ENCODE measurements around the gene RAD51B. TPM values are rescaled to one million over a fixed set of nuclear protein-coding genes. Genes with fewer than 3 reads are reported as not detected.

The RAD51B gene
- total RNA-seq, 1 donor from 2014 or later: 38.6 TPM

DNA sequence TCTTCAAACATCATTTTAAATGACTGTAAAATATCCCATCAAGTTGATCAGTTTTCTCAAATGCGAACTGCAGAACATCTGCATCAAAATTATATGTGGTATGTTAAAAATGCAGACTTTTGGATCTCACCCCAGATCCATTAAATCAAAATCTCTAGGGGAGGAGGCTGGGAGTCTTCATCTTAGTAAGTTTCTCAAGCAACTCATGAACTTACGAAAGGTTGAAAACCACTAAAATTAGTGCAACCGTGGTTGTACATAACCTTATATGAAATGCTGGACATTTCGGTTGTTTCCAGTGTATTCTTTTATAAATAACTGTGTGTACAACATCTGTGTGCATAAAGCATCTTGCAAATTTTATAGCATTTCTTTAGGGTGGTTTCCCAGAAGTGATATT, 934.1 kb downstream of the RAD51B start:
- no peaks in the 10 kb centered on the region for H3K36me3 ChIP-seq (ENCODE audit: control insufficient read depth in 3 of 3, insufficient read depth in 3 of 3, low read length in 3 of 3)
- no peak overlapping the region for H3K9ac ChIP-seq (ENCODE audit: low read depth in 1 of 3, low read length in 3 of 3)
- no peak overlapping the region for H3K27ac ChIP-seq (ENCODE audit: low read depth, low read length)
- no peak overlapping the region for H3K4me3 ChIP-seq (ENCODE audit: low read length in 3 of 3)
- no peaks in the 10 kb centered on the region for H3K9me3 ChIP-seq (ENCODE audit: control insufficient read depth in 3 of 3, low read length in 3 of 3)
- peaks cover 23 to 29% (median 24%) of the 10 kb centered on the region in 3 donors for H3K4me1 ChIP-seq (ENCODE audit: control insufficient read depth in 3 of 3, insufficient read depth in 3 of 3, low read length in 3 of 3)
- no peaks in the 10 kb centered on the region for H3K27me3 ChIP-seq (ENCODE audit: control insufficient read depth in 3 of 3, insufficient read depth in 3 of 3, low read length in 3 of 3)

DNA sequence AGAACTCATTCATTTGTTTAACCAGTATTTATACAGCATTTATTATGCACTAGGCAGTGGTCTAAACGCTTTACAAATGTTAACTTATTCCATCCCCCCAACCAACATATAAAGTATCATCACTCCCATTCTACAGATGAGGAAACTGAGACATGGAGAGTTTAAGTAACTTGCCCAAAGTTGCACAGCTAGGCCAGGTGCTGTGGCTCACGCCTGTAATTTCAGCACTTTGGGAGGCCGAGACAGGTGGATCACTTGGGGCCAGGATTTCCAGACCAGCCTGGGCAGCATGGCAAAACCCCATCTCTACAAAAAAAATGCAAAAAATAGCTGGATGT, 935.4 kb downstream of the RAD51B start:
- no peak overlapping the region for H3K27ac ChIP-seq (ENCODE audit: low read depth, low read length)
- H3K27me3 ChIP-seq (ENCODE audit: control insufficient read depth in 3 of 3, insufficient read depth in 3 of 3, low read length in 3 of 3): no peaks in the 10 kb centered on the region
- no peak overlapping the region for H3K4me3 ChIP-seq (ENCODE audit: low read length in 3 of 3)
- H3K9ac ChIP-seq (ENCODE audit: low read depth in 1 of 3, low read length in 3 of 3): no peak overlapping the region
- peaks cover 23 to 32% (median 24%) of the 10 kb centered on the region in 3 donors for H3K4me1 ChIP-seq (ENCODE audit: control insufficient read depth in 3 of 3, insufficient read depth in 3 of 3, low read length in 3 of 3)
- H3K9me3 ChIP-seq (ENCODE audit: control insufficient read depth in 3 of 3, low read length in 3 of 3): no peaks in the 10 kb centered on the region
- no peaks in the 10 kb centered on the region for H3K36me3 ChIP-seq (ENCODE audit: control insufficient read depth in 3 of 3, insufficient read depth in 3 of 3, low read length in 3 of 3)

DNA sequence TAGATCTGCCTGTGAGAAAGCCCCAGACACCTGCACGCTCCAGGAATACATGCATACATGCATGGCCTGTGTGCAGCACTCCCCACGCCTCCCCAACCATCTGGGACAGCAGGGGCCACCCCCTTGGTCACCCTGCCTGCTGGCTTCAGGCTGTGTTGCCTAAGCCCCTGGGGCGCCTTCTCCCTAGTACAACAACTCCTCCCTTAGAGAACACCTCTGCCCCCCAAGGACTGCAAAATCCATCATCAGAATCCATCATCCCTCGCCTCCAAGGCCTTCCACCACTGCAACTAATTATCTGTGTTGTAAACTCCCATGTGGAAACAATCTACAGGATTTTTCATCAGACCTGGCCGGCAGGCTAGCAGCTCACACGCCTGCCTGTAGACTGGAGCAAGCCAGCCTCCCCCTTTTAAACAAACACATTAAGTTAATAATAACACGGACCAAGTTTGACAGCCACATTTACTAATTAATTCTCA, 936.5 kb downstream of the RAD51B start:
- no peak overlapping the region for H3K9ac ChIP-seq (ENCODE audit: low read depth in 1 of 3, low read length in 3 of 3)
- peaks cover 23 to 32% (median 24%) of the 10 kb centered on the region in 3 donors for H3K4me1 ChIP-seq (ENCODE audit: control insufficient read depth in 3 of 3, insufficient read depth in 3 of 3, low read length in 3 of 3)
- no peaks in the 10 kb centered on the region for H3K27me3 ChIP-seq (ENCODE audit: control insufficient read depth in 3 of 3, insufficient read depth in 3 of 3, low read length in 3 of 3)
- no peak overlapping the region for H3K4me3 ChIP-seq (ENCODE audit: low read length in 3 of 3)
- no peak overlapping the region for H3K27ac ChIP-seq (ENCODE audit: low read depth, low read length)
- H3K36me3 ChIP-seq (ENCODE audit: control insufficient read depth in 3 of 3, insufficient read depth in 3 of 3, low read length in 3 of 3): no peaks in the 10 kb centered on the region
- no peaks in the 10 kb centered on the region for H3K9me3 ChIP-seq (ENCODE audit: control insufficient read depth in 3 of 3, low read length in 3 of 3)

DNA sequence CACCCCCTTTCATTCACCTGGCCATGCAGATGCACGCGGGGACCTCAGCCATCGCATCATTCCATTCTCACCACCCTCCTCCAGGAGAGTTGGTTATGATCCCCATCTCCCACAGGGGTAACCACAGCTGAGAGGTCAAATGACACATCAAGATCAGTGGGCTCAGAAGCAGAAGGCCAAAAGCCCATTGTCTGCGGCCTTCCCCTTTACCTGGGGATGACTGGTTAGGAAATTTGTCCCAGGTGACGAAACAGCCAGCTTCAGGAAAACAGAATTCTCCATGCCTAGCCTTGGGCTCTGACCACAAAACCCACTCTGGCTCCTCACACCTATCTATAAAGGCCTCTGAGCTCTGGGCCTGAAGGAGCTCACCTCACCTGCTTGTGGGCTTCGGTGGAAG, 937.2 kb downstream of the RAD51B start:
- Histone ChIP-seq H3K27ac (ENCODE audit: low read depth, low read length) (no peak overlapping the region), H3K4me1 (ENCODE audit: control insufficient read depth in 3 of 3, insufficient read depth in 3 of 3, low read length in 3 of 3) (peaks cover 23 to 32% (median 24%) of the 10 kb centered on the region in 3 donors)

DNA sequence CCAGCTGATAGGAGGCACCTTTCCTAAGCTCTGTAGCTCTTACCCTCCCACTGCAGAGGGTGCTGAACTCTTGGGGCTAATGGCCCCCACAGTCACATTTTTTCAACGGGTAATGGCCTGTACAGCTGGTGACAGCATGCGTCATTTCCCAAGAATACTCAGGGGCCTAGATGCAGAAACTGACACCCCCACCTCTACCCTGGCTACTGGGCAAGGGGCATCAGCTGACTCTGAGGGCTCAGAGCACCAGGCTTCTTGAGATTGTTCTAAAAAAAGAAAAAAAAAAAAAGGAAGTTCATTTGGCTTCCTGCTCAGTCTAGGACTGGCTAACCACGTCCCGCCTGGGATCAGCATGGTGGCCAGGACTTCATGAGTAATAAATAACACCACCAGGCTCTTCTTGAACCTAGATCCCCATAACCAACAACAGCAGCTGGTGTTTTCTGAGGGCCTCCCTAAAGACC, 938.1 kb downstream of the RAD51B start:
- Histone ChIP-seq H3K4me3 (ENCODE audit: low read length in 3 of 3) (no peak overlapping the region), H3K9me3 (ENCODE audit: control insufficient read depth in 3 of 3, low read length in 3 of 3) (no peaks in the 10 kb centered on the region), H3K4me1 (ENCODE audit: control insufficient read depth in 3 of 3, insufficient read depth in 3 of 3, low read length in 3 of 3) (peaks cover 26 to 31% (median 31%) of the 10 kb centered on the region in 3 donors), H3K27ac (ENCODE audit: low read depth, low read length) (peak overlapping the region; percentile 51), H3K27me3 (ENCODE audit: control insufficient read depth in 3 of 3, insufficient read depth in 3 of 3, low read length in 3 of 3) (no peaks in the 10 kb centered on the region), H3K9ac (ENCODE audit: low read depth in 1 of 3, low read length in 3 of 3) (no peak overlapping the region), H3K36me3 (ENCODE audit: control insufficient read depth in 3 of 3, insufficient read depth in 3 of 3, low read length in 3 of 3) (no peaks in the 10 kb centered on the region)

More for the DNA sequence above, 937.2 kb downstream of the RAD51B start:
- Histone ChIP-seq H3K4me3 (ENCODE audit: low read length in 3 of 3) (no peak overlapping the region), H3K9me3 (ENCODE audit: control insufficient read depth in 3 of 3, low read length in 3 of 3) (no peaks in the 10 kb centered on the region), H3K9ac (ENCODE audit: low read depth in 1 of 3, low read length in 3 of 3) (no peak overlapping the region), H3K27me3 (ENCODE audit: control insufficient read depth in 3 of 3, insufficient read depth in 3 of 3, low read length in 3 of 3) (no peaks in the 10 kb centered on the region), H3K36me3 (ENCODE audit: control insufficient read depth in 3 of 3, insufficient read depth in 3 of 3, low read length in 3 of 3) (no peaks in the 10 kb centered on the region)

DNA sequence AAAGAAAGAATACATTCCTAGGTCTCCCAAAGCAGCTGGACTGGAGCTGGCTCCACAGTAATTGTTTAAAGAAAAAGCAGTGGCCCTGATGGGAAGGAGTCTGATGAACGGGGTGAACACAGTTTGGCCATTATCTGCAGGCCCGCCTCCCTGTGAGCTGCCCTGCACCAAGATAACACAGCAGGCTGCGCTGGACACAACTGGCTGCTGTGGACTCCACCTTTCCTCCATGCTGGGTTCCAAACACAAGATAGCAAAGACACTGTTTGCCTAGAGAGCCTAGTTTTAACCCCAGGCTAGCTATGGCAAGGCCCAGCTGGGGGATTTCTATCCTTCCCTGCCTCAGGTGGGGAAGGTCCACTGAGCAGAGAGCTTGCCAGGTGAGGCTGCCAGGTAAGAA, 938.7 kb downstream of the RAD51B start:
- Histone ChIP-seq H3K9ac (ENCODE audit: low read depth in 1 of 3, low read length in 3 of 3) (no peak overlapping the region), H3K9me3 (ENCODE audit: control insufficient read depth in 3 of 3, low read length in 3 of 3) (no peaks in the 10 kb centered on the region), H3K27ac (ENCODE audit: low read depth, low read length) (no peak overlapping the region), H3K4me1 (ENCODE audit: control insufficient read depth in 3 of 3, insufficient read depth in 3 of 3, low read length in 3 of 3) (peaks cover 26 to 35% (median 33%) of the 10 kb centered on the region in 3 donors), H3K36me3 (ENCODE audit: control insufficient read depth in 3 of 3, insufficient read depth in 3 of 3, low read length in 3 of 3) (no peaks in the 10 kb centered on the region), H3K27me3 (ENCODE audit: control insufficient read depth in 3 of 3, insufficient read depth in 3 of 3, low read length in 3 of 3) (no peaks in the 10 kb centered on the region), H3K4me3 (ENCODE audit: low read length in 3 of 3) (no peak overlapping the region)

DNA sequence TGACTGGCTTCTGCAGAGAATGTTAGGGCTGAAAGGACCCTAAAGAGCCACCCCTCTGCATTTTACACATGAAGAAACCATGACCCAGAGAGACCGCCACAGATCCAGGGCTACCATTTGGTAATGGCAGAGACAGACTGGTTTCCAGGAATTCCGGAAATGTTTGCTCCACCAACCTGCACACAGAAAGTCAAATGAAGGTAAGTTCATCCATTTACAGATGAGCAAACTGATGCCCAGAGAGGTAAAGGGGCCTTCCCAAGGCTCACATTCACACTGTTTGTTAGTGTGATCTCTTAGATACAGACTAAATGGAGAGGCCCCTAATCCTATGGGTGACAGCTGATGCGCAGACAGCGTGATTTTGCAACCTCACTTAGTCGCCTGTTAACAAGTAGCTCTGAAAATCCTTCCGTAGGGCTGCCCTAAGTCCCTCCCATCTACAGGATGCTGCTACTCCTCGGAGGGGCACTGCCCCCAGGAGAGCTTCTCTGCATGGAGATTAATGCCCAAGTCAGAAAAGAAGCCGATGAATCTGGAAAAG, 939.5 kb downstream of the RAD51B start:
- Histone ChIP-seq H3K36me3 (ENCODE audit: control insufficient read depth in 3 of 3, insufficient read depth in 3 of 3, low read length in 3 of 3) (no peaks in the 10 kb centered on the region), H3K4me3 (ENCODE audit: low read length in 3 of 3) (no peak overlapping the region), H3K27me3 (ENCODE audit: control insufficient read depth in 3 of 3, insufficient read depth in 3 of 3, low read length in 3 of 3) (no peaks in the 10 kb centered on the region), H3K4me1 (ENCODE audit: control insufficient read depth in 3 of 3, insufficient read depth in 3 of 3, low read length in 3 of 3) (peaks cover 26 to 35% (median 35%) of the 10 kb centered on the region in 3 donors), H3K9ac (ENCODE audit: low read depth in 1 of 3, low read length in 3 of 3) (no peak overlapping the region), H3K27ac (ENCODE audit: low read depth, low read length) (no peak overlapping the region), H3K9me3 (ENCODE audit: control insufficient read depth in 3 of 3, low read length in 3 of 3) (no peaks in the 10 kb centered on the region)

DNA sequence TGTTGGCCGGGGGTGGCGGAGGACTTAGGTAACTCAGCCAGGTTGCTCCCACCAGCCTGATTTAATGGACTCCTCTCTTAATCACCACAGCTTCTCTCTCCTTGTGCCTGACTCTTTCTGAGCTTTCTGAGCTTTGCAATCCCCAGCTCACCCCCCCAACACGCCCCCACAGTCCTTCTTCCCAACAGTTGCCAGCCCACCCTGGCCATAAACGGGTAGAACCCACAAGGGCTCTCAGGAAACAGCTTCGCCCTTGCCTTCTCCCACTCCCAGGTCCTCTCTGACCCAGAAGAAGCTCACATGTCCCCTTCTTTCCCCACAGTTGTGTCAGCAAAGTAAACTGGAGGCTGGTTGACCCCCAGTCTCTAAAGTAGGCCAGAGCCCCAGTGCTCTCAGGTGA, 940.4 kb downstream of the RAD51B start:
- Histone ChIP-seq H3K4me1 (ENCODE audit: control insufficient read depth in 3 of 3, insufficient read depth in 3 of 3, low read length in 3 of 3) (peaks cover 26 to 32% (median 32%) of the 10 kb centered on the region in 3 donors), H3K4me3 (ENCODE audit: low read length in 3 of 3) (no peak overlapping the region), H3K27me3 (ENCODE audit: control insufficient read depth in 3 of 3, insufficient read depth in 3 of 3, low read length in 3 of 3) (no peaks in the 10 kb centered on the region), H3K9ac (ENCODE audit: low read depth in 1 of 3, low read length in 3 of 3) (no peak overlapping the region), H3K27ac (ENCODE audit: low read depth, low read length) (no peak overlapping the region), H3K9me3 (ENCODE audit: control insufficient read depth in 3 of 3, low read length in 3 of 3) (no peaks in the 10 kb centered on the region), H3K36me3 (ENCODE audit: control insufficient read depth in 3 of 3, insufficient read depth in 3 of 3, low read length in 3 of 3) (no peaks in the 10 kb centered on the region)

DNA sequence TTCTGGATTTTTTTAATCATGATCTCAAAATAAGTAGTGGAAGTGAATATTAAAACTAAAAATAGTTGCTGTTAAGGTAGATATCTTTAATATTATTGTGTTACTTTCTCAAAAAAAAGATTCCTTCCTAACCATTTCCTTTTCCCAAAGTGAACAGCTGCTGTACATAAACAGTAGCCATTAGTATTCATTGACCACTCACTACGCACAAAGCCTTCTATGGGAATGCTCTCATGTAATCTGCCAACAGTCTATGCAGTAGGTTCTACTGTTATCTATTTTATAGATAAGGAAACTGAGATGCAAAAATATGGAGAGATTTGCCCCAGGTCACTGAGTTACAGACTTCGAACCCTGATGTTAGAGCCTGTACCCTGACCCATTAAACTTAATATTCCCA, 941.2 kb downstream of the RAD51B start:
- Histone ChIP-seq H3K36me3 (ENCODE audit: control insufficient read depth in 3 of 3, insufficient read depth in 3 of 3, low read length in 3 of 3) (no peaks in the 10 kb centered on the region), H3K27me3 (ENCODE audit: control insufficient read depth in 3 of 3, insufficient read depth in 3 of 3, low read length in 3 of 3) (no peaks in the 10 kb centered on the region), H3K27ac (ENCODE audit: low read depth, low read length) (no peak overlapping the region), H3K4me1 (ENCODE audit: control insufficient read depth in 3 of 3, insufficient read depth in 3 of 3, low read length in 3 of 3) (peaks cover 26 to 32% (median 31%) of the 10 kb centered on the region in 3 donors), H3K4me3 (ENCODE audit: low read length in 3 of 3) (no peak overlapping the region), H3K9me3 (ENCODE audit: control insufficient read depth in 3 of 3, low read length in 3 of 3) (no peaks in the 10 kb centered on the region), H3K9ac (ENCODE audit: low read depth in 1 of 3, low read length in 3 of 3) (no peak overlapping the region)

DNA sequence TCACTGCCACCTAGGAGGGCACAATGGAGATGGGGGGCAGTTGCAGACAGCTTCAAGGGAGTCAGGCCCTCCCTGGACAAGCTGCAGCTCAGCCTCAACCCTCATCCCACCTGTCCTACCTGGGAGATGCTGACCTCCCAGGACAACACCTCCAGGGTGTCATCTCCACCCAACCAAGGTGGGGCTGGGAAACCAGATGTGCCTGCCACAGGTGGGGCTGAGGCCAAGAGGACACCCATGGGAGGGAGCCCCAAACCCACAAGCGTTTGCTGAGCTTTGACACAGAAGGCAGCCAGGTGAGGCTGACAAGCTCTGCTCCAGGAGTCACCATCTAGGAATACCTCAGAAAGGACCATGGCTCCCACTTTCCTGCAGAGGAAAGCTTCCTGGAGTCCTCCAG, 941.8 kb downstream of the RAD51B start:
- Histone ChIP-seq H3K27ac (ENCODE audit: low read depth, low read length) (no peak overlapping the region), H3K27me3 (ENCODE audit: control insufficient read depth in 3 of 3, insufficient read depth in 3 of 3, low read length in 3 of 3) (no peaks in the 10 kb centered on the region), H3K36me3 (ENCODE audit: control insufficient read depth in 3 of 3, insufficient read depth in 3 of 3, low read length in 3 of 3) (no peaks in the 10 kb centered on the region), H3K9ac (ENCODE audit: low read depth in 1 of 3, low read length in 3 of 3) (no peak overlapping the region), H3K4me3 (ENCODE audit: low read length in 3 of 3) (no peak overlapping the region), H3K9me3 (ENCODE audit: control insufficient read depth in 3 of 3, low read length in 3 of 3) (no peaks in the 10 kb centered on the region), H3K4me1 (ENCODE audit: control insufficient read depth in 3 of 3, insufficient read depth in 3 of 3, low read length in 3 of 3) (peaks cover 26 to 32% (median 29%) of the 10 kb centered on the region in 3 donors)
